CD14-positive monocyte (primary cell): ENCODE measurements around the gene COLEC11. TPM values are rescaled to one million over a fixed set of nuclear protein-coding genes. Genes with fewer than 3 reads are reported as not detected.

Source experiments
- DNase-seq, 3 donors: peaks; one replicate each; pipeline ENCODE4 v3.0.0-alpha.2; 2011 to 2022
- H2AFZ ChIP-seq: 2 replicates; pipeline ENCODE4 v1.6.0; 2012; ENCODE audit warnings: mild to moderate bottlenecking, low read depth, low read length, inconsistent platforms; ENCODE audit not compliant: insufficient read depth, poor library complexity, severe bottlenecking
- H3K27ac ChIP-seq, 2 donors: 1 replicate in 1 of 2; 2 replicates in 1 of 2; pipeline ENCODE4 v1.5.1; 2012 to 2013; ENCODE audit warnings: low read length in 2 of 2, control low read depth in 1 of 2, inconsistent platforms in 1 of 2, low read depth in 1 of 2, mild to moderate bottlenecking in 1 of 2
- H3K27me3 ChIP-seq, 2 donors: one replicate each; pipeline versions ENCODE4 v1.6.0 to v1.6.1; 2011 to 2013; ENCODE audit warnings: low read length in 2 of 2; ENCODE audit not compliant: control insufficient read depth in 2 of 2, insufficient read depth in 2 of 2
- H3K36me3 ChIP-seq, 2 donors: replicated peaks in 1 of 2; 1 replicate in 1 of 2; 2 replicates in 1 of 2; pipeline versions ENCODE4 v1.5.1 to v1.6.1; 2012 to 2013; ENCODE audit warnings: low read length in 2 of 2, control low read depth in 1 of 2, inconsistent platforms in 1 of 2, mild to moderate bottlenecking in 1 of 2; ENCODE audit not compliant: insufficient read depth in 2 of 2, control insufficient read depth in 1 of 2
- H3K4me1 ChIP-seq, 2 donors: 1 replicate in 1 of 2; 2 replicates in 1 of 2; pipeline versions ENCODE4 v1.5.1 to v1.6.1; 2012 to 2013; ENCODE audit warnings: low read length in 2 of 2, control low read depth in 1 of 2, inconsistent platforms in 1 of 2, mild to moderate bottlenecking in 1 of 2, moderate library complexity in 1 of 2; ENCODE audit not compliant: insufficient read depth in 2 of 2, control insufficient read depth in 1 of 2
- H3K4me2 ChIP-seq: replicated peaks from 2 replicates; pipeline ENCODE3; 2012; ENCODE audit warnings: low read length, moderate library complexity, mild to moderate bottlenecking; ENCODE audit not compliant: poor library complexity, severe bottlenecking; ENCODE audit errors: extremely low read depth
- H3K4me3 ChIP-seq, 3 experiments: fragments of 200-600 bp in 1 of 3; sonication (generic) in 1 of 3; replicated peaks in 1 of 3; 1 replicate in 2 of 3; 2 replicates in 1 of 3; pipeline ENCODE4 v1.5.1; 2011 to 2013; ENCODE audit warnings: low read length in 3 of 3, mild to moderate bottlenecking in 3 of 3, control low read depth in 2 of 3, low read depth in 2 of 3, inconsistent platforms in 1 of 3, moderate library complexity in 1 of 3
- H3K79me2 ChIP-seq: 2 replicates; pipeline ENCODE4 v1.6.0; 2012; ENCODE audit warnings: mild to moderate bottlenecking, control low read depth, inconsistent platforms, low read length, moderate library complexity; ENCODE audit not compliant: insufficient read depth
- H3K9ac ChIP-seq: 2 replicates; pipeline ENCODE4 v1.6.0; 2017; ENCODE audit warnings: low read length, mild to moderate bottlenecking; ENCODE audit not compliant: insufficient read depth, poor library complexity, severe bottlenecking
- H3K9me3 ChIP-seq, 2 donors: replicated peaks in 1 of 2; 1 replicate in 1 of 2; 2 replicates in 1 of 2; pipeline versions ENCODE4 v1.5.1 to v1.6.1; 2012 to 2013; ENCODE audit warnings: low read length in 2 of 2, control low read depth in 1 of 2; ENCODE audit not compliant: control insufficient read depth in 1 of 2, insufficient read depth in 1 of 2
- H4K20me1 ChIP-seq: 2 replicates; pipeline ENCODE4 v1.6.0; 2012; ENCODE audit warnings: mild to moderate bottlenecking, low read length, control low read depth, moderate library complexity; ENCODE audit not compliant: insufficient read depth
- H3K27ac Mint-ChIP-seq, 7 donors: one replicate each; pipeline ENCODE4 v1.8.0; 2020; ENCODE audit warnings: mild to moderate bottlenecking in 7 of 7, mixed read lengths in 7 of 7, moderate library complexity in 6 of 7, inconsistent platforms in 2 of 7
- H3K27me3 Mint-ChIP-seq, 3 donors: one replicate each; pipeline ENCODE4 v1.8.0; 2021 to 2022; ENCODE audit warnings: low read depth in 3 of 3, mild to moderate bottlenecking in 3 of 3, mixed read lengths in 3 of 3, moderate library complexity in 3 of 3, inconsistent platforms in 1 of 3
- H3K36me3 Mint-ChIP-seq, 2 donors: one replicate each; pipeline ENCODE4 v1.8.0; 2020; ENCODE audit warnings: mixed read lengths in 2 of 2, inconsistent platforms in 1 of 2, mild to moderate bottlenecking in 1 of 2
- H3K4me1 Mint-ChIP-seq: one replicate; pipeline ENCODE4 v1.8.0; 2020; ENCODE audit warnings: mild to moderate bottlenecking, mixed read lengths
- H3K4me3 Mint-ChIP-seq, 2 donors: one replicate each; pipeline ENCODE4 v1.8.0; 2020; ENCODE audit warnings: mild to moderate bottlenecking in 2 of 2, mixed read lengths in 2 of 2, moderate library complexity in 1 of 2
- H3K9me3 Mint-ChIP-seq, 7 donors: one replicate each; pipeline ENCODE4 v1.8.0; 2020 to 2022; ENCODE audit warnings: mixed read lengths in 7 of 7, mild to moderate bottlenecking in 6 of 7, moderate library complexity in 6 of 7, inconsistent platforms in 2 of 7
- WGBS: methylation state at CpG from one replicate; pipeline ENCODE4 v1.1.5; 2013; ENCODE audit warnings: missing lambda C conversion rate; ENCODE audit not compliant: insufficient coverage; 5-methylcytosine and 5-hydroxymethylcytosine counted together
- intact Hi-C, 2 donors: fragments of 100-400 bp; cut with micrococcal nuclease; formaldehyde crosslinking; loops; one replicate each; pipeline versions ENCODE4 v1.15.0 to v1.15.1; 2023
- polyA plus RNA-seq, 3 donors: library from polyadenylated mRNA; depleted of rRNA in 1 of 3; unstranded in 2 of 3; stranded (reverse) in 1 of 3; fragments of 300-500 nt in 2 of 3; fragments of >200 nt in 1 of 3; fragmentation: Illumina TruSeq in 2 of 3; gene quantifications; 1 replicate in 2 of 3; 2 replicates in 1 of 3; pipeline ENCODE4 v1.2.3, GENCODE V29; 2012 to 2021
- TF ChIP-seq, protein P1 (sequence below): fragments of 200-600 bp; IDR thresholded peaks from one replicate; pipeline ENCODE4 v1.8.0; 2022; ENCODE audit warnings: antibody characterized with exemption, mild to moderate bottlenecking

The COLEC11 gene
- polyA plus RNA-seq, 3 donors: not detected

- Histone ChIP-seq H3K79me2 (no peaks in the 10 kb centered on the region), H3K4me1 (peaks cover 2 to 9% of the 10 kb centered on the region in 2 donors), H4K20me1 (no peaks in the 10 kb centered on the region), H3K27me3 (peaks cover 0 to 10% of the 10 kb centered on the region in 2 donors), H3K4me2 (no peak overlapping the region), H3K9ac (no peak overlapping the region), H3K9me3 (no peaks in the 10 kb centered on the region), H3K4me3 (no peak overlapping the region), H2AFZ (no peak overlapping the region), H3K27ac (no peak overlapping the region), H3K36me3 (no peaks in the 10 kb centered on the region)
- Mint-ChIP-seq H3K9me3 (peaks cover 0 to 5% (median 0%) of the 10 kb centered on the region in 7 donors), H3K27ac (no peak overlapping the region), H3K4me1 (peaks cover 11% of the 10 kb centered on the region), H3K4me3 (no peak overlapping the region), H3K27me3 (peaks cover 13 to 19% (median 14%) of the 10 kb centered on the region in 3 donors), H3K36me3 (no peaks in the 10 kb centered on the region)
- no peak for DNase-seq
- WGBS: 84% methylated on average over 13 of the region's 13 CpGs
- intact Hi-C loops: loop anchor here in 1 of 2 donors (5.0 kb wide), 1 partner anchor 220 kb away; no protein-coding TSS in a partner anchor
- TF ChIP-seq, protein P1, sequence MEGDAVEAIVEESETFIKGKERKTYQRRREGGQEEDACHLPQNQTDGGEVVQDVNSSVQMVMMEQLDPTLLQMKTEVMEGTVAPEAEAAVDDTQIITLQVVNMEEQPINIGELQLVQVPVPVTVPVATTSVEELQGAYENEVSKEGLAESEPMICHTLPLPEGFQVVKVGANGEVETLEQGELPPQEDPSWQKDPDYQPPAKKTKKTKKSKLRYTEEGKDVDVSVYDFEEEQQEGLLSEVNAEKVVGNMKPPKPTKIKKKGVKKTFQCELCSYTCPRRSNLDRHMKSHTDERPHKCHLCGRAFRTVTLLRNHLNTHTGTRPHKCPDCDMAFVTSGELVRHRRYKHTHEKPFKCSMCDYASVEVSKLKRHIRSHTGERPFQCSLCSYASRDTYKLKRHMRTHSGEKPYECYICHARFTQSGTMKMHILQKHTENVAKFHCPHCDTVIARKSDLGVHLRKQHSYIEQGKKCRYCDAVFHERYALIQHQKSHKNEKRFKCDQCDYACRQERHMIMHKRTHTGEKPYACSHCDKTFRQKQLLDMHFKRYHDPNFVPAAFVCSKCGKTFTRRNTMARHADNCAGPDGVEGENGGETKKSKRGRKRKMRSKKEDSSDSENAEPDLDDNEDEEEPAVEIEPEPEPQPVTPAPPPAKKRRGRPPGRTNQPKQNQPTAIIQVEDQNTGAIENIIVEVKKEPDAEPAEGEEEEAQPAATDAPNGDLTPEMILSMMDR: no peak
Measured at GRCh38 chr2:3647246-3647645, 52.3 kb downstream of the COLEC11 start.

- no peaks in the 10 kb centered on the region for H4K20me1 ChIP-seq
- 88% methylated on average over 12 of the region's 14 CpGs for WGBS
- H3K27ac Mint-ChIP-seq: no peak overlapping the region
- H3K4me1 ChIP-seq: peaks cover 2 to 10% of the 10 kb centered on the region in 2 donors
- no peaks in the 10 kb centered on the region for H3K79me2 ChIP-seq
- no peak overlapping the region for H3K4me3 ChIP-seq
- H3K4me2 ChIP-seq: no peak overlapping the region
- no peak overlapping the region for H3K9ac ChIP-seq
- TF ChIP-seq, protein P1: no peak
- no peaks in the 10 kb centered on the region for H3K9me3 ChIP-seq
- no peak overlapping the region for H3K27ac ChIP-seq
- DNase-seq: no peak
- H3K36me3 Mint-ChIP-seq: no peaks in the 10 kb centered on the region
- peaks cover 11% of the 10 kb centered on the region for H3K4me1 Mint-ChIP-seq
- no peak overlapping the region for H3K4me3 Mint-ChIP-seq
- peaks cover 0 to 17% of the 10 kb centered on the region in 2 donors for H3K27me3 ChIP-seq
- peaks cover 0 to 5% (median 0%) of the 10 kb centered on the region in 7 donors for H3K9me3 Mint-ChIP-seq
- no peaks in the 10 kb centered on the region for H3K36me3 ChIP-seq
- peaks cover 14 to 27% (median 21%) of the 10 kb centered on the region in 3 donors for H3K27me3 Mint-ChIP-seq
- H2AFZ ChIP-seq: no peak overlapping the region
- intact Hi-C loops: loop anchor here in 1 of 2 donors (5.0 kb wide), 1 partner anchor 221 kb away; no protein-coding TSS in a partner anchor
Measured at GRCh38 chr2:3647831-3648651, 53.1 kb downstream of the COLEC11 start.
